GM12892 (cell line): ENCODE data around the gene SCGB1D1.

Experiments
- POLR2A ChIP-seq: IDR thresholded peaks from 2 replicates; pipeline ENCODE4 v1.6.1; 2011; ENCODE audit warnings: low read depth, low read length, control low read depth
- POLR2AphosphoS5 ChIP-seq: IDR thresholded peaks from 2 replicates; pipeline ENCODE4 v1.6.1; 2011; ENCODE audit warnings: low read depth, low read length, control low read depth
- TAF1 ChIP-seq: IDR thresholded peaks from 2 replicates; pipeline ENCODE4 v1.6.1; 2011; ENCODE audit warnings: low read depth, mild to moderate bottlenecking, control low read depth, low read length, borderline replicate concordance

DNA sequence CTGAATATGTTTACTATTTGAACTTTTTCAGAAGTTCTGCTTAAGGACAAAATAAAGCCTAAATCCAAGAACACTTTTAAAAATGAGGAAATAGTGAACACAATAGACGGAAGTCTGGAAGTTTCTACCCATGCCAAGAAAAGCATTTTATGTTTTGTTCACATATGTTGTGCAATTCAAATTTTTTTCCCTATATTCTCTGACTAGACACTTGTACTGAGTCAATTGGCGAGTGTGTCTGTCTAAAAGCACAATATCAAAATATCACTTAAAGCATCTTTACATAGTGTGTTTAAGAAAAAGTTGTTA, 37.0 kb upstream of the SCGB1D1 start:
- TF ChIP-seq TAF1 (no peak), POLR2A (no peak), POLR2AphosphoS5 (no peak)
